Transverse colon (tissue), 4 donors: Measurements from ENCODE around the gene CDON.

Experiments
- POLR2A ChIP-seq: fragments of 450-650 bp; IDR thresholded peaks from one replicate; pipeline ENCODE4 v1.6.1; 2016; ENCODE audit warnings: antibody characterized with exemption, mild to moderate bottlenecking, moderate library complexity
- POLR2AphosphoS5 ChIP-seq, 3 donors: sonication (generic); formaldehyde crosslinking; IDR thresholded peaks; one replicate each; pipeline ENCODE4 v1.6.1; 2016; ENCODE audit warnings: antibody characterized with exemption in 3 of 3
- TF ChIP-seq, protein P1 (sequence below), 5 experiments: fragments of 200-600 bp in 3 of 5; fragments of 450-650 bp in 2 of 5; sonication (generic) in 3 of 5; IDR thresholded peaks; 1 replicate in 2 of 5; 2 replicates in 3 of 5; pipeline ENCODE4 v1.5.1; 2016 to 2017; ENCODE audit warnings: antibody characterized with exemption in 5 of 5, inconsistent platforms in 3 of 5, mild to moderate bottlenecking in 2 of 5, moderate library complexity in 1 of 5

GRCh38 chr11:125933030-125933813 lies 129.4 kb downstream of the CDON start:
- TF ChIP-seq, protein P1, sequence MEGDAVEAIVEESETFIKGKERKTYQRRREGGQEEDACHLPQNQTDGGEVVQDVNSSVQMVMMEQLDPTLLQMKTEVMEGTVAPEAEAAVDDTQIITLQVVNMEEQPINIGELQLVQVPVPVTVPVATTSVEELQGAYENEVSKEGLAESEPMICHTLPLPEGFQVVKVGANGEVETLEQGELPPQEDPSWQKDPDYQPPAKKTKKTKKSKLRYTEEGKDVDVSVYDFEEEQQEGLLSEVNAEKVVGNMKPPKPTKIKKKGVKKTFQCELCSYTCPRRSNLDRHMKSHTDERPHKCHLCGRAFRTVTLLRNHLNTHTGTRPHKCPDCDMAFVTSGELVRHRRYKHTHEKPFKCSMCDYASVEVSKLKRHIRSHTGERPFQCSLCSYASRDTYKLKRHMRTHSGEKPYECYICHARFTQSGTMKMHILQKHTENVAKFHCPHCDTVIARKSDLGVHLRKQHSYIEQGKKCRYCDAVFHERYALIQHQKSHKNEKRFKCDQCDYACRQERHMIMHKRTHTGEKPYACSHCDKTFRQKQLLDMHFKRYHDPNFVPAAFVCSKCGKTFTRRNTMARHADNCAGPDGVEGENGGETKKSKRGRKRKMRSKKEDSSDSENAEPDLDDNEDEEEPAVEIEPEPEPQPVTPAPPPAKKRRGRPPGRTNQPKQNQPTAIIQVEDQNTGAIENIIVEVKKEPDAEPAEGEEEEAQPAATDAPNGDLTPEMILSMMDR (IDR thresholded peaks at IDR 0.05): no peak
- TF ChIP-seq POLR2AphosphoS5 (IDR thresholded peaks at IDR 0.05) (no peak), POLR2A (no peak)
